ENCODE results near the gene KIF3C.

- TF ChIP-seq CTCF (IDR thresholded peaks at IDR 0.05) (no peak), ZFX (IDR thresholded peaks at IDR 0.05; ENCODE audit: borderline replicate concordance) (no peak)
These were observed 62.0 kb downstream of the KIF3C start for GRCh38 chr2:25920336-25920735.

Measured in 22Rv1 (cell line).